K562 (cell line): ENCODE results near the gene SNX10. TPM values are rescaled to one million over a fixed set of nuclear protein-coding genes. Genes with fewer than 3 reads are reported as not detected.
A peak's percentile ranks its signal among the peaks of the same experiment; 100 is the strongest.

ENCODE experiments used
- ATF1 ChIP-seq, 2 experiments: fragments of 450-650 bp in 1 of 2; IDR thresholded peaks; 2 replicates each; pipeline ENCODE4 v1.6.1; 2016; ENCODE audit warnings: missing compliant biosample characterization in 1 of 2, missing genetic modification characterization in 1 of 2
- FUS ChIP-seq: fragments of 200-400 bp; formaldehyde crosslinking; optimal IDR thresholded peaks from 2 replicates; pipeline ENCODE3; 2017; ENCODE audit warnings: low read depth, low read length
- GTF2B ChIP-seq: IDR thresholded peaks from 2 replicates; pipeline ENCODE4 v1.6.1; 2011; ENCODE audit not compliant: insufficient read length; ENCODE audit errors: extremely low read depth
- GTF2E2 ChIP-seq: fragments of 200-800 bp; sonication (Bioruptor generic); IDR thresholded peaks from 2 replicates; pipeline ENCODE4 v1.6.1; 2016; ENCODE audit warnings: missing genetic modification characterization, missing compliant biosample characterization
- IRF9 ChIP-seq: fragments of 450-650 bp; IDR thresholded peaks from 2 replicates; pipeline ENCODE4 v1.6.1; 2016; ENCODE audit warnings: missing biosample characterization, missing genetic modification characterization
- KDM5B ChIP-seq: fragments of 200-600 bp; sonication (generic); IDR thresholded peaks from 2 replicates; pipeline ENCODE4 v1.6.1; 2012; ENCODE audit warnings: low read depth, mild to moderate bottlenecking, moderate library complexity, low read length, control low read depth, inconsistent platforms; ENCODE audit not compliant: insufficient replicate concordance
- PURB ChIP-seq: sonication (generic); formaldehyde crosslinking; IDR thresholded peaks from 2 replicates; pipeline ENCODE4 v1.9.0; 2021; ENCODE audit warnings: low read depth, mild to moderate bottlenecking, missing genetic modification reagents
- RB1 ChIP-seq: fragments of 450-650 bp; IDR thresholded peaks from 2 replicates; pipeline ENCODE4 v1.6.1; 2017; ENCODE audit warnings: low read depth, mild to moderate bottlenecking
- SREBF2 ChIP-seq: sonication (generic); formaldehyde crosslinking; IDR thresholded peaks from 2 replicates; pipeline ENCODE4 v1.4.0; 2020; ENCODE audit warnings: mild to moderate bottlenecking, missing genetic modification reagents
- ZNF146 ChIP-seq: IDR thresholded peaks from one replicate; pipeline ENCODE4 v1.6.1; 2018; ENCODE audit warnings: missing compliant biosample characterization; ENCODE audit not compliant: unreplicated experiment
- ZNF239 ChIP-seq: fragments of 250-450 bp; sonication (Bioruptor Pico); IDR thresholded peaks from 2 replicates; pipeline ENCODE4 v1.4.0; 2020; ENCODE audit warnings: mild to moderate bottlenecking
- ZNF75A ChIP-seq: fragments of 450-650 bp; formaldehyde crosslinking; IDR thresholded peaks from 2 replicates; pipeline ENCODE4 v1.4.0; 2020; ENCODE audit warnings: mild to moderate bottlenecking
- polyA plus RNA-seq, 8 experiments: library from polyadenylated mRNA; depleted of rRNA in 4 of 8; stranded (reverse) in 5 of 8; unstranded in 3 of 8; fragments of >200 nt; fragmentation: Nextera tagmentation in 2 of 8; fragmentation: Illumina TruSeq in 1 of 8; extraction: Ambion mirVana in 2 of 8; extraction: Trizol in 1 of 8; gene quantifications; 2 replicates each; pipeline versions ENCODE4 v1.2.1 to v1.2.3, GENCODE V29; 2011 to 2014; ENCODE audit warnings: inconsistent platforms in 1 of 8, missing spikeins in 1 of 8
- total RNA-seq, 7 experiments: library from RNA; depleted of rRNA in 6 of 7; stranded (reverse); fragments of >200 nt in 6 of 7; fragmentation: Illumina TruSeq in 2 of 7; extraction: Trizol in 2 of 7; gene quantifications; 2 replicates each; pipeline versions ENCODE4 v1.2.1 to v1.2.3, GENCODE V29; 2011 to 2021; ENCODE audit warnings: low replicate concordance in 1 of 7
- TF ChIP-seq, protein P1 (sequence below): sonication (generic); formaldehyde crosslinking; IDR thresholded peaks from 2 replicates; pipeline ENCODE4 v1.8.0; 2022; ENCODE audit warnings: mild to moderate bottlenecking, low read depth, missing genetic modification reagents
- TF ChIP-seq, protein P2 (sequence below): fragments of 450-650 bp; IDR thresholded peaks from 2 replicates; pipeline ENCODE4 v1.6.1; 2017; ENCODE audit warnings: antibody characterized with exemption, mild to moderate bottlenecking
- TF ChIP-seq, protein P3 (sequence below): sonication (generic); formaldehyde crosslinking; IDR thresholded peaks from 2 replicates; pipeline ENCODE4 v1.8.0; 2022; ENCODE audit warnings: mild to moderate bottlenecking, missing genetic modification reagents

The SNX10 gene
- total and polyA plus RNA-seq, 9 of the 15 experiments (the other 6 are each of a cell fraction or from before 2014, with no cell fraction given): 6.9 to 16.5 (median 11.5) TPM

GRCh38 chr7:26398756-26399509 is 107.3 kb downstream of the SNX10 start (continued):
- TF ChIP-seq, protein P1, sequence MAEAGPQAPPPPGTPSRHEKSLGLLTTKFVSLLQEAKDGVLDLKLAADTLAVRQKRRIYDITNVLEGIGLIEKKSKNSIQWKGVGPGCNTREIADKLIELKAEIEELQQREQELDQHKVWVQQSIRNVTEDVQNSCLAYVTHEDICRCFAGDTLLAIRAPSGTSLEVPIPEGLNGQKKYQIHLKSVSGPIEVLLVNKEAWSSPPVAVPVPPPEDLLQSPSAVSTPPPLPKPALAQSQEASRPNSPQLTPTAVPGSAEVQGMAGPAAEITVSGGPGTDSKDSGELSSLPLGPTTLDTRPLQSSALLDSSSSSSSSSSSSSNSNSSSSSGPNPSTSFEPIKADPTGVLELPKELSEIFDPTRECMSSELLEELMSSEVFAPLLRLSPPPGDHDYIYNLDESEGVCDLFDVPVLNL: no peak
- TF ChIP-seq KDM5B (peak; percentile 27), FUS (no peak), PURB (CRISPR knock-in tag) (no peak), ATF1 (CRISPR knock-in tag; IDR thresholded peaks at IDR 0.05) (no peak), ATF1 (tag; IDR thresholded peaks at IDR 0.05) (peak; percentile 26; the same call in 1 of the 2 replicates), ZNF75A (CRISPR knock-in tag) (no peak), SREBF2 (CRISPR knock-in tag) (no peak), GTF2E2 (tag) (no peak), IRF9 (no peak), RB1 (peak; percentile 45; the same call in 1 of the 2 replicates), GTF2B (no peak), ZNF239 (CRISPR knock-in tag) (no peak), ZNF146 (CRISPR knock-in tag) (no peak)
- TF ChIP-seq, protein P2, sequence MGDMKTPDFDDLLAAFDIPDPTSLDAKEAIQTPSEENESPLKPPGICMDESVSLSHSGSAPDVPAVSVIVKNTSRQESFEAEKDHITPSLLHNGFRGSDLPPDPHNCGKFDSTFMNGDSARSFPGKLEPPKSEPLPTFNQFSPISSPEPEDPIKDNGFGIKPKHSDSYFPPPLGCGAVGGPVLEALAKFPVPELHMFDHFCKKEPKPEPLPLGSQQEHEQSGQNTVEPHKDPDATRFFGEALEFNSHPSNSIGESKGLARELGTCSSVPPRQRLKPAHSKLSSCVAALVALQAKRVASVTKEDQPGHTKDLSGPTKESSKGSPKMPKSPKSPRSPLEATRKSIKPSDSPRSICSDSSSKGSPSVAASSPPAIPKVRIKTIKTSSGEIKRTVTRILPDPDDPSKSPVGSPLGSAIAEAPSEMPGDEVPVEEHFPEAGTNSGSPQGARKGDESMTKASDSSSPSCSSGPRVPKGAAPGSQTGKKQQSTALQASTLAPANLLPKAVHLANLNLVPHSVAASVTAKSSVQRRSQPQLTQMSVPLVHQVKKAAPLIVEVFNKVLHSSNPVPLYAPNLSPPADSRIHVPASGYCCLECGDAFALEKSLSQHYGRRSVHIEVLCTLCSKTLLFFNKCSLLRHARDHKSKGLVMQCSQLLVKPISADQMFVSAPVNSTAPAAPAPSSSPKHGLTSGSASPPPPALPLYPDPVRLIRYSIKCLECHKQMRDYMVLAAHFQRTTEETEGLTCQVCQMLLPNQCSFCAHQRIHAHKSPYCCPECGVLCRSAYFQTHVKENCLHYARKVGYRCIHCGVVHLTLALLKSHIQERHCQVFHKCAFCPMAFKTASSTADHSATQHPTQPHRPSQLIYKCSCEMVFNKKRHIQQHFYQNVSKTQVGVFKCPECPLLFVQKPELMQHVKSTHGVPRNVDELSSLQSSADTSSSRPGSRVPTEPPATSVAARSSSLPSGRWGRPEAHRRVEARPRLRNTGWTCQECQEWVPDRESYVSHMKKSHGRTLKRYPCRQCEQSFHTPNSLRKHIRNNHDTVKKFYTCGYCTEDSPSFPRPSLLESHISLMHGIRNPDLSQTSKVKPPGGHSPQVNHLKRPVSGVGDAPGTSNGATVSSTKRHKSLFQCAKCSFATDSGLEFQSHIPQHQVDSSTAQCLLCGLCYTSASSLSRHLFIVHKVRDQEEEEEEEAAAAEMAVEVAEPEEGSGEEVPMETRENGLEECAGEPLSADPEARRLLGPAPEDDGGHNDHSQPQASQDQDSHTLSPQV: 0 out of 2 replicates have a peak, but pooled peaks have one; percentile 54
- TF ChIP-seq, protein P3, sequence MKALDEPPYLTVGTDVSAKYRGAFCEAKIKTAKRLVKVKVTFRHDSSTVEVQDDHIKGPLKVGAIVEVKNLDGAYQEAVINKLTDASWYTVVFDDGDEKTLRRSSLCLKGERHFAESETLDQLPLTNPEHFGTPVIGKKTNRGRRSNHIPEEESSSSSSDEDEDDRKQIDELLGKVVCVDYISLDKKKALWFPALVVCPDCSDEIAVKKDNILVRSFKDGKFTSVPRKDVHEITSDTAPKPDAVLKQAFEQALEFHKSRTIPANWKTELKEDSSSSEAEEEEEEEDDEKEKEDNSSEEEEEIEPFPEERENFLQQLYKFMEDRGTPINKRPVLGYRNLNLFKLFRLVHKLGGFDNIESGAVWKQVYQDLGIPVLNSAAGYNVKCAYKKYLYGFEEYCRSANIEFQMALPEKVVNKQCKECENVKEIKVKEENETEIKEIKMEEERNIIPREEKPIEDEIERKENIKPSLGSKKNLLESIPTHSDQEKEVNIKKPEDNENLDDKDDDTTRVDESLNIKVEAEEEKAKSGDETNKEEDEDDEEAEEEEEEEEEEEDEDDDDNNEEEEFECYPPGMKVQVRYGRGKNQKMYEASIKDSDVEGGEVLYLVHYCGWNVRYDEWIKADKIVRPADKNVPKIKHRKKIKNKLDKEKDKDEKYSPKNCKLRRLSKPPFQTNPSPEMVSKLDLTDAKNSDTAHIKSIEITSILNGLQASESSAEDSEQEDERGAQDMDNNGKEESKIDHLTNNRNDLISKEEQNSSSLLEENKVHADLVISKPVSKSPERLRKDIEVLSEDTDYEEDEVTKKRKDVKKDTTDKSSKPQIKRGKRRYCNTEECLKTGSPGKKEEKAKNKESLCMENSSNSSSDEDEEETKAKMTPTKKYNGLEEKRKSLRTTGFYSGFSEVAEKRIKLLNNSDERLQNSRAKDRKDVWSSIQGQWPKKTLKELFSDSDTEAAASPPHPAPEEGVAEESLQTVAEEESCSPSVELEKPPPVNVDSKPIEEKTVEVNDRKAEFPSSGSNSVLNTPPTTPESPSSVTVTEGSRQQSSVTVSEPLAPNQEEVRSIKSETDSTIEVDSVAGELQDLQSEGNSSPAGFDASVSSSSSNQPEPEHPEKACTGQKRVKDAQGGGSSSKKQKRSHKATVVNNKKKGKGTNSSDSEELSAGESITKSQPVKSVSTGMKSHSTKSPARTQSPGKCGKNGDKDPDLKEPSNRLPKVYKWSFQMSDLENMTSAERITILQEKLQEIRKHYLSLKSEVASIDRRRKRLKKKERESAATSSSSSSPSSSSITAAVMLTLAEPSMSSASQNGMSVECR: 0 out of 2 replicates have a peak, but pooled peaks have one; percentile 66
